H1 (cell line): ENCODE measurements around the gene GPATCH2.

Experiments used
- BCL11A ChIP-seq, 2 experiments: IDR thresholded peaks; one replicate each; pipeline ENCODE4 v1.6.1; 2011; ENCODE audit warnings: low read depth in 2 of 2, low read length in 2 of 2, mild to moderate bottlenecking in 2 of 2
- CTCF ChIP-seq, 3 experiments: IDR thresholded peaks; 1 replicate in 2 of 3; 2 replicates in 1 of 3; pipeline versions ENCODE4 v1.5.1 to v1.6.1; 2011; ENCODE audit warnings: low read length in 3 of 3, mild to moderate bottlenecking in 3 of 3, inconsistent platforms in 2 of 3, low read depth in 1 of 3, moderate library complexity in 1 of 3; ENCODE audit not compliant: insufficient read depth in 1 of 3; ENCODE audit errors: control extremely low read depth in 1 of 3
- EP300 ChIP-seq, 2 experiments: IDR thresholded peaks; 1 replicate in 1 of 2; 2 replicates in 1 of 2; pipeline ENCODE4 v1.6.1; 2011 to 2012; ENCODE audit warnings: low read depth in 2 of 2, low read length in 2 of 2, mild to moderate bottlenecking in 2 of 2, borderline replicate concordance in 1 of 2, inconsistent platforms in 1 of 2, moderate library complexity in 1 of 2
- EZH2 ChIP-seq: fragments of 200-600 bp; sonication (generic); IDR thresholded peaks from 2 replicates; pipeline ENCODE4 v1.7.1; 2012; ENCODE audit warnings: low read depth, mild to moderate bottlenecking, moderate library complexity, low read length, inconsistent platforms; ENCODE audit not compliant: severe bottlenecking
- KDM4A ChIP-seq: IDR thresholded peaks from one replicate; pipeline ENCODE4 v1.7.1; 2012; ENCODE audit warnings: low read depth, mild to moderate bottlenecking, moderate library complexity, low read length, inconsistent platforms; ENCODE audit not compliant: severe bottlenecking
- POLR2AphosphoS5 ChIP-seq: IDR thresholded peaks from 2 replicates; pipeline ENCODE4 v1.6.1; 2011; ENCODE audit warnings: low read depth, low read length
- RAD21 ChIP-seq, 2 experiments: IDR thresholded peaks in 1 of 2; conservative IDR thresholded peaks in 1 of 2; 2 replicates each; pipeline ENCODE4 v1.6.1; 2011; ENCODE audit warnings: low read depth in 2 of 2, low read length in 2 of 2, improper control_type of control experiment in 1 of 2, inconsistent platforms in 1 of 2, mild to moderate bottlenecking in 1 of 2, moderate library complexity in 1 of 2
- SIN3A ChIP-seq, 2 experiments: IDR thresholded peaks in 1 of 2; conservative IDR thresholded peaks in 1 of 2; 2 replicates each; pipeline ENCODE4 v1.6.1; 2011 to 2012; ENCODE audit warnings: low read length in 2 of 2, improper control_type of control experiment in 1 of 2, low read depth in 1 of 2, mild to moderate bottlenecking in 1 of 2
- SUZ12 ChIP-seq: fragments of 200-600 bp; sonication (generic); IDR thresholded peaks from 2 replicates; pipeline ENCODE4 v1.6.1; 2012; ENCODE audit warnings: mild to moderate bottlenecking, inconsistent platforms, low read length, moderate library complexity, mixed read lengths
- ZNF274 ChIP-seq: IDR thresholded peaks from 2 replicates; pipeline ENCODE4 v1.7.0; 2012; ENCODE audit warnings: low read length, borderline replicate concordance; ENCODE audit errors: extremely low read depth
- TF ChIP-seq, protein P1 (sequence below): IDR thresholded peaks from 2 replicates; pipeline ENCODE4 v1.6.1; 2011; ENCODE audit warnings: low read length, improper control_type of control experiment

GRCh38 chr1:217568200-217568599 lies 62.7 kb downstream of the GPATCH2 start:
- no peak for TF ChIP-seq EP300 (IDR thresholded peaks at IDR 0.05; ENCODE audit: borderline replicate concordance in 1 of 2, low read depth in 2 of 2, low read length in 2 of 2)
- TF ChIP-seq CTCF (IDR thresholded peaks at IDR 0.05; ENCODE audit: control extremely low read depth in 1 of 3, insufficient read depth in 1 of 3, low read depth in 1 of 3, low read length in 3 of 3): no peak
- no peak for TF ChIP-seq POLR2AphosphoS5
- no peak for TF ChIP-seq KDM4A
- TF ChIP-seq ZNF274: no peak
- no peak for TF ChIP-seq RAD21 (IDR thresholded peaks at IDR 0.05 in 1 of 2, conservative IDR thresholded peaks at IDR 0.05 in 1 of 2; ENCODE audit: low read depth in 2 of 2, low read length in 2 of 2)
- TF ChIP-seq, protein P1, sequence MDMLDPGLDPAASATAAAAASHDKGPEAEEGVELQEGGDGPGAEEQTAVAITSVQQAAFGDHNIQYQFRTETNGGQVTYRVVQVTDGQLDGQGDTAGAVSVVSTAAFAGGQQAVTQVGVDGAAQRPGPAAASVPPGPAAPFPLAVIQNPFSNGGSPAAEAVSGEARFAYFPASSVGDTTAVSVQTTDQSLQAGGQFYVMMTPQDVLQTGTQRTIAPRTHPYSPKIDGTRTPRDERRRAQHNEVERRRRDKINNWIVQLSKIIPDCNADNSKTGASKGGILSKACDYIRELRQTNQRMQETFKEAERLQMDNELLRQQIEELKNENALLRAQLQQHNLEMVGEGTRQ: no peak
- TF ChIP-seq SIN3A (conservative IDR thresholded peaks at IDR 0.05 in 1 of 2, IDR thresholded peaks at IDR 0.05 in 1 of 2; ENCODE audit: low read depth in 1 of 2, low read length in 2 of 2): no peak
- TF ChIP-seq EZH2: no peak
- TF ChIP-seq BCL11A (IDR thresholded peaks at IDR 0.05; ENCODE audit: low read depth in 2 of 2, low read length in 2 of 2): no peak
- no peak for TF ChIP-seq SUZ12
